ENCODE results near the gene ZNF296. TPM values are rescaled to one million over a fixed set of nuclear protein-coding genes. Genes with fewer than 3 reads are reported as not detected.
A peak's percentile ranks its signal among the peaks of the same experiment; 100 is the strongest.

The ZNF296 gene
- total RNA-seq, 1 donor from 2014 or later: not detected

GRCh38 chr19:45097776-45098520 is 21.7 kb upstream of the ZNF296 start:
- DNase-seq (ENCODE audit: low spot score): no peak
- Histone ChIP-seq H3K36me3 (no peaks in the 10 kb centered on the region), H3K9ac (no peak overlapping the region), H4K20me1 (ENCODE audit: low read depth) (peaks cover 97% of the 10 kb centered on the region), H2AFZ (replicated peaks) (no peak overlapping the region), H3K27me3 (no peaks in the 10 kb centered on the region), H3K4me3 (no peak overlapping the region), H3K4me2 (no peak overlapping the region), H3K79me2 (ENCODE audit: low read depth) (peaks cover 100% of the 10 kb centered on the region), H3K9me3 (ENCODE audit: low read depth) (no peaks in the 10 kb centered on the region), H3F3A (ENCODE audit: low read depth) (peaks cover 5% of the 10 kb centered on the region), H3K4me1 (peaks cover 26% of the 10 kb centered on the region), H3K27ac (no peak overlapping the region)
- no peak for TF ChIP-seq CTCF (IDR thresholded peaks at IDR 0.05)
- Mint-ChIP-seq H3K4me3 (peak overlapping the region; percentile 30), H3K4me1 (peaks cover 82% of the 10 kb centered on the region), H3K36me3 (peaks cover 14% of the 10 kb centered on the region), H3K27me3 (ENCODE audit: insufficient read depth, low read depth) (peaks cover 7% of the 10 kb centered on the region), H3K27ac (no peak overlapping the region), H3K9me3 (no peaks in the 10 kb centered on the region)

GRCh38 chr19:45097450-45097775 is 21.1 kb upstream of the ZNF296 start:
- Mint-ChIP-seq H3K9me3 (no peaks in the 10 kb centered on the region), H3K4me3 (no peak overlapping the region), H3K36me3 (peaks cover 14% of the 10 kb centered on the region), H3K4me1 (peaks cover 79% of the 10 kb centered on the region), H3K27me3 (ENCODE audit: insufficient read depth, low read depth) (peaks cover 10% of the 10 kb centered on the region), H3K27ac (no peak overlapping the region)
- Histone ChIP-seq H3K27me3 (no peaks in the 10 kb centered on the region), H3K9me3 (ENCODE audit: low read depth) (no peaks in the 10 kb centered on the region), H3F3A (ENCODE audit: low read depth) (peaks cover 5% of the 10 kb centered on the region), H3K4me1 (peaks cover 21% of the 10 kb centered on the region), H3K27ac (no peak overlapping the region), H3K4me2 (no peak overlapping the region), H3K9ac (no peak overlapping the region), H3K79me2 (ENCODE audit: low read depth) (peaks cover 95% of the 10 kb centered on the region), H4K20me1 (ENCODE audit: low read depth) (peaks cover 91% of the 10 kb centered on the region), H2AFZ (replicated peaks) (no peak overlapping the region), H3K4me3 (no peak overlapping the region), H3K36me3 (no peaks in the 10 kb centered on the region)
- TF ChIP-seq EZH2phosphoT487 (IDR thresholded peaks at IDR 0.05) (no peak), EZH2 (IDR thresholded peaks at IDR 0.05) (no peak), CTCF (IDR thresholded peaks at IDR 0.05) (no peak)
- no peak for DNase-seq (ENCODE audit: low spot score)

- no peak for DNase-seq (ENCODE audit: low spot score)
- no peak overlapping the region for H2AFZ ChIP-seq (replicated peaks)
- no peaks in the 10 kb centered on the region for H3K9me3 ChIP-seq (ENCODE audit: low read depth)
- Mint-ChIP-seq H3K36me3 (peaks cover 14% of the 10 kb centered on the region), H3K9me3 (no peaks in the 10 kb centered on the region), H3K27ac (peak overlapping the region; percentile 44), H3K4me1 (peaks cover 75% of the 10 kb centered on the region), H3K27me3 (ENCODE audit: insufficient read depth, low read depth) (peaks cover 10% of the 10 kb centered on the region), H3K4me3 (peak overlapping the region; percentile 61)
- H3K4me2 ChIP-seq: no peak overlapping the region
- H3K27ac ChIP-seq: no peak overlapping the region
- no peaks in the 10 kb centered on the region for H3K27me3 ChIP-seq
- TF ChIP-seq EZH2 (IDR thresholded peaks at IDR 0.05) (no peak), CTCF (IDR thresholded peaks at IDR 0.05) (no peak), EZH2phosphoT487 (IDR thresholded peaks at IDR 0.05) (no peak)
- H3K4me1 ChIP-seq: peaks cover 21% of the 10 kb centered on the region
- no peak overlapping the region for H3K4me3 ChIP-seq
- H4K20me1 ChIP-seq (ENCODE audit: low read depth): peaks cover 84% of the 10 kb centered on the region
- H3K9ac ChIP-seq: no peak overlapping the region
- H3K36me3 ChIP-seq: no peaks in the 10 kb centered on the region
- peaks cover 12% of the 10 kb centered on the region for H3F3A ChIP-seq (ENCODE audit: low read depth)
- peaks cover 88% of the 10 kb centered on the region for H3K79me2 ChIP-seq (ENCODE audit: low read depth)
Measured at GRCh38 chr19:45096700-45097099, 20.4 kb upstream of the ZNF296 start.

Measured in neural progenitor cell (in vitro differentiated cells).